ENCODE results near the gene ANKMY1. TPM values are rescaled to one million over a fixed set of nuclear protein-coding genes. Genes with fewer than 3 reads are reported as not detected.

The ANKMY1 gene
- total RNA-seq, 4 donors from 2014 or later: 11.7 to 30.5 (median 15.3) TPM

DNA sequence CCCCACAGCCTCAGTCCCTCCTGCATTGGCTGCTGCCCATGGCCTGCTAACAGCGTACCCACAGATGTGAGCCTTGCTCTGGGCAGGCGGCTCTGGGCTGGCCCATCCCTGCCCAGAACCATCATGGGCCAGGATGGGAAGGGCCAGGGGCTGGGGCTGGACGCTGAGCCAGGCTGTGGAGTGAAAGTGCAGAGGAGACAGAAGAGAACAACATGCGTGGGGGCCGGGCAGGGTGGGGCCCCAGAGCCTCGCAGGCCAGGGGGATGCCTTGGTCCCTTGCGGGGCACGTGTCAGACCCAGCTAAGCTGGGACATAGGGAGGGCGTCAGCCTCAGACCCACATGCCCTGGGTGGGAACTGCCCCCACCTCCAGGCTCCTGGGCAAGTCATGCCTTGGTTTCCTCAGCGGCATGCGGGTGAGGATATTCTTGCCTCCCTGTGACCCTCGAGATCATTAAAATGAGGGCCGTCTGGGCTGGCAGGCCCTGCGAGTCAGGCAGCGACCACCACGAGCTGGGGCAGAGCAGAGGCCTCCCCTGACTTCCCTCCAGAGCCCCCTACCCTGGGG lies 95.0 kb downstream of the ANKMY1 start:
- TF ChIP-seq CTCF (IDR thresholded peaks at IDR 0.05; ENCODE audit: low read depth): no peak

DNA sequence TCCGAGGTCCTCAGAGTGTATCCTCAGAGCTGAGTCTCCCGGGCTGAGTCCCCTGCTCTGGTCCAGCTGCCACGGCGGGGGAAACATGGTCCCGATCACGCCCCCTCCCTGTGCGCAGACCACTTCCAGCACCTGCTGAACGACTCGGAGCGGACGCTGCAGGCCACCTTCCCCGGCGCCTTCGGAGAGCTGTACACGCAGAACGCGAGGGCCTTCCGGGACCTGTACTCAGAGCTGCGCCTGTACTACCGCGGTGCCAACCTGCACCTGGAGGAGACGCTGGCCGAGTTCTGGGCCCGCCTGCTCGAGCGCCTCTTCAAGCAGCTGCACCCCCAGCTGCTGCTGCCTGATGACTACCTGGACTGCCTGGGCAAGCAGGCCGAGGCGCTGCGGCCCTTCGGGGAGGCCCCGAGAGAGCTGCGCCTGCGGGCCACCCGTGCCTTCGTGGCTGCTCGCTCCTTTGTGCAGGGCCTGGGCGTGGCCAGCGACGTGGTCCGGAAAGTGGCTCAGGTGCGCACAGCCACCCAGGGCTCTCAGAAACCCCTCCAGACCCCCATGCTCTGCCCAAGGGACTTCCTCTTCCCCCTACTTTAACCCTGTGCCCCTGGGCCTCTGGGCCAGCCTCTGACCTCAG lies 95.6 kb downstream of the ANKMY1 start:
- no peak for TF ChIP-seq CTCF (IDR thresholded peaks at IDR 0.05; ENCODE audit: low read depth)

DNA sequence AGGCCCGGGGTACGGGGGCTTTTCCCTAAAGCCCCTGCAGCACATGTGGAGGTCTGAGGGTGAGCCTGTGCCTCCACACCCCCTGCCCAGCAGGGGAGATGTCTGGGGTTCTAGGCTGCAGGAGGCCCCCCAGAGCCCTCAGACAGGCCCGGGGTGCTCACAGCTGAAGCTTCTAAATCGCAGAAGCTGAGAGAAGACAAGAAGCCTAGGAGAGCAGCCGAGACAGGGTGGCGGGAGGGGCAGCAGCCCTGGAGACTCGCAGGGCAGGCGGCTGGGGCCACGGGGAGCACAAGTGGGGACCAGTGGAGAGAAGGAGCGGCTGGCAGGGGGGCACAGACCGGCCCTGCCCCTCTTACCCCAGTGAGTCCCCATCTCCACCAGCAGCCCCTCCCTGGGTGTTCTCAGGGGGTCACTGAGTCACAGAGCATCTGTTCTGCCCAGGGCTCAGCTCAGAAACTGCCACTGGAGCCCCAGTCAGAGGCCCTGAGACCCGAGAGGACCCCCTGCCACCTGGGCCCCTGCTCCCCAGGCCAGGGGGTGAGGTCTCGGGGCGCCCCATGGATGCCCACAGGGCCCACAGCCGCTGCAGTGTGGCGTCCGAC lies 96.2 kb downstream of the ANKMY1 start:
- TF ChIP-seq CTCF (IDR thresholded peaks at IDR 0.05; ENCODE audit: low read depth): no peak

- no peak for TF ChIP-seq CTCF (IDR thresholded peaks at IDR 0.05; ENCODE audit: low read depth)
Measured at GRCh38 chr2:240460781-240461431, 96.9 kb downstream of the ANKMY1 start.

DNA sequence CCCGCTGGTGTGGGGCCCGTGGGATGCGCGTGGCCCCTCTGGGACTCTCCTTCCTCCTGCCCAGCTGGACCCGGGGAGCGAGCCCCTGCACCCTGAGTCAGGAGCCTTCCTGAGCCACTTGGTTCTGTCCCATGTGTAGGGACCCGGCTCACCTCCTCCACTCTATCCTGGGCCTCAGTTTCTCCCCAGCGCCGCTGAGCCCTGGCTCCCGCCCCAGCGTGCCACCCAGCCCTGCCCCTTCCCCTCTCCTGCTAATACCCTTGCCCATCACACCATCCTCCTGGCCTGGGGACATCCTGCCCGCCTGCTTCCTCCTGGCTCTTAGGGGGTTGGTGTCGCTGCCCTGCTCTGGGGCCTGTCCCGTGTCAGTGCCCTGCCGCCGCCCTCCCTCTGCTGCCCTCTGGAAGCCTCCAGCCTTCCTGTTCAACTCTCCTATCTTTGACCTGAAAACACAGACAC lies 97.5 kb downstream of the ANKMY1 start:
- TF ChIP-seq CTCF (IDR thresholded peaks at IDR 0.05; ENCODE audit: low read depth): no peak

GRCh38 chr2:240459401-240460252 lies 98.2 kb downstream of the ANKMY1 start:
- no peak for TF ChIP-seq CTCF (IDR thresholded peaks at IDR 0.05; ENCODE audit: low read depth)
